ENCODE data around the gene MORF4L1. TPM values are rescaled to one million over a fixed set of nuclear protein-coding genes. Genes with fewer than 3 reads are reported as not detected.
A peak's percentile ranks its signal among the peaks of the same experiment; 100 is the strongest.

The MORF4L1 gene, protein sequence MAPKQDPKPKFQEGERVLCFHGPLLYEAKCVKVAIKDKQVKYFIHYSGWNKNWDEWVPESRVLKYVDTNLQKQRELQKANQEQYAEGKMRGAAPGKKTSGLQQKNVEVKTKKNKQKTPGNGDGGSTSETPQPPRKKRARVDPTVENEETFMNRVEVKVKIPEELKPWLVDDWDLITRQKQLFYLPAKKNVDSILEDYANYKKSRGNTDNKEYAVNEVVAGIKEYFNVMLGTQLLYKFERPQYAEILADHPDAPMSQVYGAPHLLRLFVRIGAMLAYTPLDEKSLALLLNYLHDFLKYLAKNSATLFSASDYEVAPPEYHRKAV
- 100 to 1,000 TPM; 346 to 512 (median 410) TPM for total RNA-seq (2021; fragmentation: NEBNext Ultra II Directional; extraction: Animal tissue kit (Norgen Biotek cat#: 25700))
- long read RNA-seq, transcript MORF4L1-203 (12 exons, 1,880 nt), result major isoform, 131 of 245 reads
- long read RNA-seq, partial matches to known transcripts, result 92 of 245 reads
- long read RNA-seq, other reads (novel, unspliced or antisense), result 10 of 245 reads

DNA sequence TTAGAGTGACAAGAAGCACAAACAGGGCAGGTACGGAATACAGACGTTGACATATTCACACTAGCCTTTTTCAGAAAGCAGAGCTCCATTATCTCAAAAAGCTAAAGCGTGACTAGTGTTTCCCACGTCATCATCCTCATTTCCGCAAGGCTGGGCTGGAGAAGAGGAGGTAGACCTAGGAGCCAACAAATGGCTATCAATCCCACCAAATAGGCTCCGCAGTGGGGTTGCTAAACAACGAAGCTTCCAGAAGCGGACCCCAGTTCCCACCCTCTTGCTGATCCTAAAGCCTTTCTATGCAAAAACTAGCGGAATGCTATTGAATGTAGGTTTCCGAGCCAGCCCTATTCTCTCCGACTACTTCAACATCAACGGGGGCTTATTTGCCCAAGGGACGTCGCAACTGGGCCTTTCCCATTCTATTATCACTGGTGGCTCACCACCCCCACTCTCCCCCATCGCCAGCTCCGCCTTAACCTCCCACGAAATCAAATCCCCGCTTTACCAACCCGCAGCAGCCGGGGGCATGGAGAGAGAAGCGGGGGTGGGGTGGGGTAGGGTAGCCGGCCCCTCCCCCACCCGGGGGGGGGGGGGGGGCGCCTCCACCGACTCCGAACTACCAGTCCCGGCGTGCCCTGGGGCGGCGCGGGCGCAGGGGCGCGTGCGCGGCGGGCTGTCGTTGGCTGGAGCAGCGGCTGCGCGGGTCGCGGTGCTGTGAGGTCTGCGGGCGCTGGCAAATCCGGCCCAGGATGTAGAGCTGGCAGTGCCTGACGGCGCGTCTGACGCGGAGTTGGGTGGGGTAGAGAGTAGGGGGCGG, at the start of gene MORF4L1:
MORF4L1 (plus strand) TSS at position 736 of the 817 bp plus-strand sequence. CDS start 128 bp downstream, outside the sequence.
- peaks cover 24% of the 10 kb centered on the region for H3K4me1 Mint-ChIP-seq (ENCODE audit: low read depth)
- TF ChIP-seq, protein P1, sequence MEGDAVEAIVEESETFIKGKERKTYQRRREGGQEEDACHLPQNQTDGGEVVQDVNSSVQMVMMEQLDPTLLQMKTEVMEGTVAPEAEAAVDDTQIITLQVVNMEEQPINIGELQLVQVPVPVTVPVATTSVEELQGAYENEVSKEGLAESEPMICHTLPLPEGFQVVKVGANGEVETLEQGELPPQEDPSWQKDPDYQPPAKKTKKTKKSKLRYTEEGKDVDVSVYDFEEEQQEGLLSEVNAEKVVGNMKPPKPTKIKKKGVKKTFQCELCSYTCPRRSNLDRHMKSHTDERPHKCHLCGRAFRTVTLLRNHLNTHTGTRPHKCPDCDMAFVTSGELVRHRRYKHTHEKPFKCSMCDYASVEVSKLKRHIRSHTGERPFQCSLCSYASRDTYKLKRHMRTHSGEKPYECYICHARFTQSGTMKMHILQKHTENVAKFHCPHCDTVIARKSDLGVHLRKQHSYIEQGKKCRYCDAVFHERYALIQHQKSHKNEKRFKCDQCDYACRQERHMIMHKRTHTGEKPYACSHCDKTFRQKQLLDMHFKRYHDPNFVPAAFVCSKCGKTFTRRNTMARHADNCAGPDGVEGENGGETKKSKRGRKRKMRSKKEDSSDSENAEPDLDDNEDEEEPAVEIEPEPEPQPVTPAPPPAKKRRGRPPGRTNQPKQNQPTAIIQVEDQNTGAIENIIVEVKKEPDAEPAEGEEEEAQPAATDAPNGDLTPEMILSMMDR (IDR thresholded peaks at IDR 0.05), result no peak
- H3K36me3 Mint-ChIP-seq (ENCODE audit: low read depth), result peaks cover 35% of the 10 kb centered on the region
- peak within 1 kb of the TSS; percentile 99 for H3K4me3 Mint-ChIP-seq
- H3K27me3 Mint-ChIP-seq (ENCODE audit: insufficient read depth), result peaks cover 15% of the 10 kb centered on the region; the same call in 1 of the 2 replicates
- no peaks in the 10 kb centered on the region for H3K9me3 Mint-ChIP-seq
- peak within 1 kb of the TSS; percentile 100 for H3K27ac Mint-ChIP-seq
- DNase-seq, result peak; percentile 97

DNA sequence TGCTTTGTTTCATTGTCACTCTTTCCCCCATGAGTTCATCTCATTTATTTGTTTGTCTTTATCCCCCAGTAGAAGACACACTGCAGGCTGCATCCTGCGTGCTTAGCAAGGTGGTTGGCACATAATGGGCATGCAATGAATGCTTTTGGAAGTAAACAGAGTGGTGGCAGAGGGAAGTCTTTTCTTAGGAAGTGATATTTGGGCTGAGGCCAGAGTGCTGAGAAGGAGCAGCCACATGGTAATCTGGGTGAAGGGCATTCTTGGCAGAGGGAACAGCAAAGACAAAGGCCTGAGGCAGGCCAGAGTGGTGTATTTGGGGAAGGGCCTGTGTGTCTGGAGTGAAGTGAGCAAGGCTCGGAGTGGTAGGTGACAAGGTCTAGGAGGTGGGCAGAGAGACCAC, 43.8 kb upstream of the MORF4L1 start:
- Mint-ChIP-seq H3K27ac (no peak overlapping the region), H3K4me1 (ENCODE audit: low read depth) (no peaks in the 10 kb centered on the region), H3K36me3 (ENCODE audit: low read depth) (no peaks in the 10 kb centered on the region), H3K27me3 (ENCODE audit: insufficient read depth) (peaks cover 8% of the 10 kb centered on the region), H3K4me3 (no peak overlapping the region), H3K9me3 (no peaks in the 10 kb centered on the region)
- TF ChIP-seq, protein P1 (IDR thresholded peaks at IDR 0.05), result no peak
- no peak for DNase-seq

DNA sequence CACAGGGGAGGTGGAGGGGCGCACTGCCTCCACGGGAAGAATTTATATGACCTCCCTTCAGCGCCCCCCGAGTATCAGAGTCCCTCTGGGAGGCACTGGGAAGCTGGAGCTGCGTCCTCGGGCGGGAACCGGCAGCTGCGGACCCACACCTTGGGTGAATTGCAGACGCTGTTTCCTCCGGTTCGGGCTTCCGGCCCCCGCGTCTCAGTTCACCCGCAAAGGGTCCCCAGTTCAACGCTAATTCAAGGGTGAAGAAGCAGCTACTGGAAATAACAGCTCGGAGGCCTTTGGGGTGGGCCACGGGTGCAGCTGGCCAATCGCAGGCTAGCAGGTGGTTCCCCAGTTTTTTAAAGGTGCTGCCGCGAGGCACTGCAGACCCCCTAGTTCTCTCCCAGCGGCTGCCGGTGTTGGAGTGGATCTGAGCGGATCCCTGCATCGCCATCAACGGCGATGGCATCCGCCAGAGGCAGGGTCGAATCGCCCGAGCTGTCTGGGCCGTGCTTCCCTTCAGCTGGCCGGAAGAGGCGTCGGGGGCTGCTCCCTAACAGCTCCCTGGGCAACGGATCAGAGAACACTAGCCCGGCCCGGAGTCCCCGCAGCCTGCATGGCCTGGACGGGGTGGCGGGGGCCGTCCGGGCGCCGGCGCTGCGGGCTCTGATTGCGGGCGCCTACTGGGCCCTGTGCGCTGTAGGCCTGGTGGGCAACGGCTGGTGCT, 42.0 kb upstream of the MORF4L1 start:
- TF ChIP-seq, protein P1 (IDR thresholded peaks at IDR 0.05), result no peak
- no peak overlapping the region for H3K4me3 Mint-ChIP-seq
- no peaks in the 10 kb centered on the region for H3K4me1 Mint-ChIP-seq (ENCODE audit: low read depth)
- no peaks in the 10 kb centered on the region for H3K9me3 Mint-ChIP-seq
- H3K27me3 Mint-ChIP-seq (ENCODE audit: insufficient read depth), result peaks cover 10% of the 10 kb centered on the region
- no peaks in the 10 kb centered on the region for H3K36me3 Mint-ChIP-seq (ENCODE audit: low read depth)
- DNase-seq, result no peak
- H3K27ac Mint-ChIP-seq, result no peak overlapping the region

DNA sequence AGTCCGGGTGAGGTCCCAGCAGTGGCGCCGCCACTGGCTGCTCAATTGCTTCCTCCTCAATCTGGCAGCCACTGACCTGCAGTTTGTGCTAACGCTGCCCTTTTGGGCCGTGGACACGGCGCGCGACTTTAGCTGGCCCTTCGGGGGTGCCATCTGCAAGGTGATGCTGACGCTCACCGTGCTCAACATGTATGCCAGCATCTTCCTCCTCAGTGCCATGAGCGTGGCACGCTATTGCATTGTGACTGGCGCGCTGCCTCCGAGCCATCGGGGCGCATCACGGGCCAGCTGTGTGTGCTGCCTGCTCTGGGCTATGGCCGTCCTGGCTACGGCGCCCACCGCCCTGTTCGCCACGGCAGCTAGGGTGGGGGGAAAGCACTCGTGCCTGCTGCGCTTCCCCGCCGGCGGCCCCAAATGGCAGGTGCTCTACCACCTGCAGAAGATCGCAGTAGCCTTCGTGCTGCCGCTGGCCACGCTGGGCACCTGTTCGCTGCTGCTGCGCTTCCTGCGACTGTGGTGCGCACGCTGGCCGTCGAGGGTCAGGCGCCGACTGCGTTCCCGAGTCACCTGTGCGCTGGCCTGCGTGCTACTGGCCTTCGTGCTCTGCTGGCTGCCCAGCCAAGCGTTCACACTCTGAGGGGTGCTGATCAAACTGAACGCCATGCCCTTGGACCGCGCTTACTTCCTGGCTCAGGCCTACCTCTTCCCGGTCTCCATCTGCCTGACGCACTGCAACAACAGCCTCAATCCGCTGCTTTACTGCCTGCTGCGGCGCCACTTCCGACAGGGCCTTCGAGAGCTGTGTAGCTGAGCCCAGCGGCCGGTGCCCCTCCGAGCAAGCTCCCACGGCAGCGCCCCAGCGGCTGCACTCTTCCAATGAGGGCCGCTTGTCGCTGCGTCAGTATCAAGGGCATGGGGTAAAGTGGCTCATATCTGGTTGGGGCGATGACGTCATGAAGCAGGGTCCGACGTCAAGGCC, 41.2 kb upstream of the MORF4L1 start:
- Mint-ChIP-seq H3K4me1 (ENCODE audit: low read depth) (no peaks in the 10 kb centered on the region), H3K36me3 (ENCODE audit: low read depth) (no peaks in the 10 kb centered on the region), H3K27ac (no peak overlapping the region), H3K9me3 (no peaks in the 10 kb centered on the region), H3K27me3 (ENCODE audit: insufficient read depth) (peaks cover 10% of the 10 kb centered on the region), H3K4me3 (no peak overlapping the region)
- TF ChIP-seq, protein P1 (IDR thresholded peaks at IDR 0.05), result no peak
- DNase-seq, result no peak
